ENCODE measurements around the gene HS3ST5. TPM values are rescaled to one million over a fixed set of nuclear protein-coding genes. Genes with fewer than 3 reads are reported as not detected.

HS3ST5 gene, protein sequence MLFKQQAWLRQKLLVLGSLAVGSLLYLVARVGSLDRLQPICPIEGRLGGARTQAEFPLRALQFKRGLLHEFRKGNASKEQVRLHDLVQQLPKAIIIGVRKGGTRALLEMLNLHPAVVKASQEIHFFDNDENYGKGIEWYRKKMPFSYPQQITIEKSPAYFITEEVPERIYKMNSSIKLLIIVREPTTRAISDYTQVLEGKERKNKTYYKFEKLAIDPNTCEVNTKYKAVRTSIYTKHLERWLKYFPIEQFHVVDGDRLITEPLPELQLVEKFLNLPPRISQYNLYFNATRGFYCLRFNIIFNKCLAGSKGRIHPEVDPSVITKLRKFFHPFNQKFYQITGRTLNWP
- polyA plus RNA-seq (ENCODE audit: insufficient read length in 12 of 12): 1 to 10 TPM in 5 of 12 donors, under 1 TPM in 5, not detected in 2; 0.24 to 1.7 (median 1.1) TPM
- long read RNA-seq, donor 1, partial matches to known transcripts: 0 of 1 reads
- long read RNA-seq, donor 1, other reads (novel, unspliced or antisense): 0 of 1 reads
- long read RNA-seq, donor 2: 0 reads
- long read RNA-seq, donor 3: 0 reads
- long read RNA-seq, donor 4: 0 reads
- long read RNA-seq, donor 5: 0 reads
- long read RNA-seq, donor 6: 0 reads
- long read RNA-seq, donor 7, partial matches to known transcripts: 0 of 1 reads
- long read RNA-seq, donor 7, other reads (novel, unspliced or antisense): 0 of 1 reads
- long read RNA-seq, donor 8: 0 reads
- long read RNA-seq, donor 9: 0 reads
- long read RNA-seq, donor 10: 0 reads
- long read RNA-seq, donor 11: 0 reads

- DNase-seq: peak; percentile 43
These were observed at the start of gene HS3ST5 for GRCh38 chr6:114342826-114343781. Gene HS3ST5 (minus strand): TSS chr6:114343023. CDS start chr6:114062845, 280,178 bp downstream.

- DNase-seq: no peak
These were observed 47.4 kb upstream of the HS3ST5 start for GRCh38 chr6:114390176-114390575.

GRCh38 chr6:114389111-114389510 lies 46.3 kb upstream of the HS3ST5 start:
- DNase-seq: no peak

- DNase-seq: no peak
These were observed 39.6 kb upstream of the HS3ST5 start for GRCh38 chr6:114382406-114382805.

GRCh38 chr6:114377881-114378280 lies 35.1 kb upstream of the HS3ST5 start:
- DNase-seq: no peak

GRCh38 chr6:114376611-114377175 lies 33.9 kb upstream of the HS3ST5 start:
- DNase-seq: no peak

DNA sequence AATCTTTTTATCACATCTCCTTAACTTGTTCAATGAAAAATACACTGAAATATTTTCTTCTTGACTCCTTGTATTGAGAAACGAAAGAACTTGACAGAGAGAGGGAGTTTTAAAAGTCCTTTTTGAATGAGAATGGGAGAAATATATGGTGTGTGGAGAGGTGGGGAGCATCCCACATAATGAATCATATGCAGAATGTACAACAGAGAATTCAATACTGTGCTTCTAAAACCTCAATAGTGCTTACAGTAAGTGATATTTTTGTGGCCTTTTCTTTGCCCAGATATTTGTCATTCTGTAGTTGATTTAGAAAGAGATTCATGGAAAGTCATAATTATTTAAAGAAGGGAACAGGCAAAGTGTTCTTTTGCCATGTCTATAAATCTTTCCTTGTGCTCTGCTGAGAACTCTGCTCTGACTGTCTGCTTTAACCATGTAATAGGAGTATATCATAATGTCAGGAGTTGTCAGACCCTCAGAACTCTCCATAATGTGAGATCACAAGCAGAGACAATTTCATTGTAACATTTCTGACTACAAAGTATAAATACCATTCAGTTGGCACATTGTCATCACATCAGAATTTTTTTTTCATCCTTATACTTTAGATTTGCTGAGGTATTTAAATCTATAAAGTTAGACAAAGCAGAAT lies 32.8 kb upstream of the HS3ST5 start:
- DNase-seq: no peak

- no peak for DNase-seq
These were observed 24.6 kb upstream of the HS3ST5 start for GRCh38 chr6:114367315-114367961.

GRCh38 chr6:114366899-114367298 lies 24.1 kb upstream of the HS3ST5 start:
- no peak for DNase-seq

DNA sequence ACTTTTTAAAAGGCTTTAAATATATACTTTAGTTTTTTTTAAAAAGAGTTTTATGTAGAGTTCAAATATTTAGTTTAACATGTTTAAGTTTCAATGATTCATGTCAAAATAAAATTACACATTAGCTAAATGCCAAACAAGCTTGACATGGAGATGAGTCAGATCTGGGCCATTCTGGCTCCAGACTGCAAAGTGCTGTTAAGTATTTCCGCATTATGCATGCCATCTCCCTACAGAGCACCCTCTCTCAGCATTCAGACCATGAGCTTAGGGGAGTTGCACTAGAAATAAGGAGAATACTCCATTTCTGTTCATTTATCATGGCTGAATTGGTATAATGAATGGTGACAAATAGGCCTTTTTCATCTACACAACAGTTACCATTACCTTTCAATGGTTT lies 21.5 kb upstream of the HS3ST5 start:
- DNase-seq: no peak

DNA sequence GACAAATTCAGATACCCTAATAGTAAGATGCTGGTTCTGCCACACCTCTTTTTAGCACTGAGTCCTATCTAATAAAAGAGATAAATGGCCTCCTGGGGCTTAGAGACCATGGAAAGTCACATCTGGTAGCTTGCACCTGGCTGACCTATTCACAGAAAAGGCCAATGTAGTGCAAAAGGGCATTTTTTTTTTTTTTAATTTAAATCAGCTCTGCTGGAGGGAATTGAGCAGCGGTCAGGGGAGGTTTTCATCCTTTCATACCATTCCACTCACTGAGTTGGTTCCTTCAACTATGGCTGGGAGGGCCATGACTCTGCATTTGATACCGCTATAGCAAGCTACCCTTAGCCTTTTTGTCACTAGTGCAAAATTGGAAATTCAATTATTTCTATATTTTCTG lies 20.1 kb upstream of the HS3ST5 start:
- DNase-seq: no peak

- DNase-seq: no peak
These were observed 19.6 kb upstream of the HS3ST5 start for GRCh38 chr6:114362396-114362795.

DNA sequence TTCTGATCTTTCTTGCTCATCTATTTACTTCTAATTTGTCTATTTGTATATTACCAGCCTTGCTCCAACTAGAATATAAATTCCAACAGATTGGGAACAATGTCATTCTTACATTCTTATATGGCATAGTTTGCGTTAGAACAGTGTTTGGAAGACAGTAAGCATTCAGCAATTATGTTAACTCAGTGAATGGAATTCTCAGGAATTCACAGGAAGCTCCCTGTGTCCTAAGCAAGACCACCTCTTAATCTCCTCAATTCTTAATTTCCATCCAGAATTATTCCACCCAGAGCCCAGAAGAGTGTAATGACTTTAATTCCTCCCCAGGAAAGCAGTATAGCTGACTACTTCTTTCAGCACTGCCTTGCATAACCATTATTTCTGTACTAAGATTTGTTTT lies 18.2 kb upstream of the HS3ST5 start:
- DNase-seq: no peak

DNA sequence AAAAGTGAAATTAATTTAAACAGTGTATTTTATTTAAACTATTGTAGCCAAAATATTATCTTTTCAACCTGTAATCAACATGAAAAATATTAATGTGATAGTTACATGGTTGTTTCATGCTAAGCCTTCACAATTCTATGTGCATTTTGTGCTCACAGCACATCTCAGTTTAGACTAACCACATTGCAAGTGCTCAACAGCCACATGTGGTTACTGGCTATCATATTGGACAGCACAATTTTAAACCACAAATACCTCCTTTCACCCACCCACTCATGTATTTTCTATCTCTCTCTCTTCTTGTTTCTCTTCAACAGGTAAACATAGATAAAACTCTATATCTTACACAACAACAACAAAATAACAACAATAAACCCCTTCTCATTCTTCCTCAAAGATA lies 12.5 kb upstream of the HS3ST5 start:
- DNase-seq: no peak

- no peak for DNase-seq
These were observed 11.7 kb upstream of the HS3ST5 start for GRCh38 chr6:114354482-114354881.

DNA sequence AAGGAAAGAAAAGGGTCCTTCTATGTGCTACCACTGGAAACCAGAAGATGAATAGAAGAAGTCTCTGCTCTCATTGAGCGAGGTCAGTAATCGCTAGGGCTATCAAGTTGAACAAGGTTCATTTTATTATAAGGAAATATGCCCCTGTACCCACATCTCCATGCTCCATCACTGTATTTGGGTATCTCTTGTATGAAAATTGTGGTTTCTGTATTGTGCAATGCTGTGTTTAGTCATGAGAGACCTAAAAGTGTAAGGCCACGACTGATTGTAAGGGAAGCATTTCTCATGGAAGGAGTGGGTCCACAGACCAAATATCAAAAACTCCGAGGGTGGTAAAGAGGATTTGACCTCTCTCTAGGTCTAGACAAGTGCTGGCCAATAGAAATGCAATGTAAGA lies 3.6 kb upstream of the HS3ST5 start:
- DNase-seq: no peak

- no peak for DNase-seq
These were observed 2.1 kb upstream of the HS3ST5 start for GRCh38 chr6:114344971-114345275.

GRCh38 chr6:114344246-114344970 lies 1.6 kb upstream of the HS3ST5 start:
- no peak for DNase-seq

- DNase-seq: no peak
These were observed 940 bp upstream of the HS3ST5 start for GRCh38 chr6:114343782-114344144.

Measured in muscle of arm (tissue), 14 donors.